Activated T-cell treated with anti-CD3 and anti-CD28 coated beads for 24 hours (primary cell): ENCODE data around the gene OAS1.
"Not testable (repeated sequence)": the region's sequence is repeated elsewhere in the genome, so short reads cannot be mapped to it uniquely, and the experiment has no call there.

ENCODE experiments used
- DNase-seq: peaks from one replicate; pipeline ENCODE4 v3.0.0-alpha.2; 2020; ENCODE audit warnings: low read depth

OAS1 gene

GRCh38 chr12:112900298-112901145, 6.2 kb upstream of the OAS1 start:
- DNase-seq: peak; percentile 33

GRCh38 chr12:112901271-112901670, 5.5 kb upstream of the OAS1 start:
- DNase-seq: no peak

- no peak for DNase-seq
These were observed 2.2 kb upstream of the OAS1 start for GRCh38 chr12:112904571-112904970.

- DNase-seq: no peak
These were observed 1.2 kb upstream of the OAS1 start for GRCh38 chr12:112905451-112906089.

GRCh38 chr12:112907415-112908157, 824 bp downstream of the OAS1 start:
- no peak for DNase-seq

GRCh38 chr12:112908548-112908947, 1.8 kb downstream of the OAS1 start:
- no peak for DNase-seq

- no peak for DNase-seq
These were observed 2.9 kb downstream of the OAS1 start for GRCh38 chr12:112909693-112910092.

- DNase-seq: no peak
These were observed 6.4 kb downstream of the OAS1 start for GRCh38 chr12:112913038-112913688.

GRCh38 chr12:112913888-112914287, 7.1 kb downstream of the OAS1 start:
- DNase-seq: not testable (repeated sequence)

- DNase-seq: no peak
These were observed 9.5 kb downstream of the OAS1 start for GRCh38 chr12:112916270-112916669.

GRCh38 chr12:112919121-112919520, 12.4 kb downstream of the OAS1 start:
- no peak for DNase-seq

GRCh38 chr12:112924986-112925385, 18.2 kb downstream of the OAS1 start:
- no peak for DNase-seq

GRCh38 chr12:112926416-112927033, 19.8 kb downstream of the OAS1 start:
- DNase-seq: not testable (repeated sequence)

GRCh38 chr12:112927475-112927874, 20.7 kb downstream of the OAS1 start:
- DNase-seq: no peak

- DNase-seq: no peak
These were observed 21.2 kb downstream of the OAS1 start for GRCh38 chr12:112927925-112928324.

GRCh38 chr12:112928978-112929377, 22.2 kb downstream of the OAS1 start:
- no peak for DNase-seq

- no peak for DNase-seq
These were observed 23.0 kb downstream of the OAS1 start for GRCh38 chr12:112929715-112930114.

GRCh38 chr12:112930350-112930749, 23.6 kb downstream of the OAS1 start:
- DNase-seq: no peak

GRCh38 chr12:112932485-112933128, 25.8 kb downstream of the OAS1 start:
- DNase-seq: no peak

- no peak for DNase-seq
These were observed 26.4 kb downstream of the OAS1 start for GRCh38 chr12:112933129-112933505.

- DNase-seq: no peak
These were observed 29.5 kb downstream of the OAS1 start for GRCh38 chr12:112936264-112936663.
